CD1c-positive myeloid dendritic cell (primary cell): ENCODE results near the gene PELI2.

Source experiments
- DNase-seq: peaks from one replicate; pipeline ENCODE4 v3.0.0-alpha.2; 2016; ENCODE audit errors: extremely low spot score

Gene PELI2

DNA sequence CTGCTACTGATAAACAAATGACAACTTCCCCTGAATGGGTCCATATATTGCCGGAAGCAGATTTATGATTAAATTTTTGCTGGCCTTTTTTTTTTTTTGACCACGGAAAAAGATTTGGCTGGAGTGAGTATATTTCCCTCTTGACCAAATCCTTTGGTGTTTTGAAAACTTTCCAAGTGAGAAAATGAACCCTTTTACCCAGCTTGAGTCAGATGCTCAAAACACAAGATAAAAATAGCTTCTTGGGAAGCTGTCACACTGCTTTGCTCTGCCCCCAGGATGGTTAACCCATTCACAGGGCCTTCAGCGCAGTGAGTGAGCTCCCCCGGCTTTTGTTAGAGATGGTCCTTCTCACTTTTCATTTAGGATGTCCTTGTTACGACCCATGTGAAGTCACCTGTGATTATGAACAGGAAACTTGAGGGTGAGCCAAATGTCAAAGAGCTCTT is 224.3 kb downstream of the PELI2 start:
- DNase-seq = no peak

- no peak for DNase-seq
Measured at GRCh38 chr14:56349960-56350359, 231.7 kb downstream of the PELI2 start.
